Panc1 (cell line): ENCODE results near the gene HELZ. TPM values are rescaled to one million over a fixed set of nuclear protein-coding genes. Genes with fewer than 3 reads are reported as not detected.
"Not testable (repeated sequence)": the region's sequence is repeated elsewhere in the genome, so short reads cannot be mapped to it uniquely, and the experiment has no call there.

Experiments used
- ATAC-seq: fragments of 200-7000 bp; cut with Tn5 transposase; 2 replicates; pipeline ENCODE4 v1.9.1; 2020; ENCODE audit warnings: mild to moderate bottlenecking, moderate library complexity
- BruUV-seq: library from RNA; stranded (reverse); fragments of 400-500 nt; replicated peaks from 2 replicates; lab custom pipeline; 2021; lab: Mats Ljungman, UMichigan
- CTCF ChIA-PET: fragments of 300-600 bp; sonication (Branson Sonifier 250); formaldehyde crosslinking; loops from one replicate; lab custom pipeline; 2022; ENCODE audit warnings: antibody characterized with exemption; lab: Charles Lee
- POLR2A ChIA-PET: fragments of 300-600 bp; sonication (Branson Sonifier 250); formaldehyde crosslinking; loops from one replicate; lab custom pipeline; 2022; ENCODE audit warnings: antibody characterized with exemption; lab: Charles Lee
- DNase-seq: peaks from one replicate; pipeline ENCODE4 v3.0.0-alpha.2; 2010; ENCODE audit warnings: low read depth, low spot score
- H3K27ac ChIP-seq: 2 replicates; pipeline ENCODE4 v1.5.1; 2011; ENCODE audit warnings: mild to moderate bottlenecking, low read length, inconsistent platforms
- H3K27me3 ChIP-seq: fragments of 200-500 bp; sonication (Bioruptor generic); 2 replicates; pipeline ENCODE4 v1.6.0; 2014; ENCODE audit warnings: low read length, inconsistent platforms; ENCODE audit not compliant: control insufficient read depth, insufficient read depth
- H3K36me3 ChIP-seq: fragments of 200-500 bp; sonication (Bioruptor generic); 2 replicates; pipeline ENCODE4 v1.5.1; 2014; ENCODE audit warnings: inconsistent platforms, mild to moderate bottlenecking, low read length, moderate library complexity; ENCODE audit not compliant: control insufficient read depth, insufficient read depth
- H3K4me1 ChIP-seq: 2 replicates; pipeline ENCODE4 v1.5.1; 2011; ENCODE audit warnings: inconsistent platforms, mild to moderate bottlenecking, low read length, moderate library complexity; ENCODE audit not compliant: control insufficient read depth, insufficient read depth
- H3K4me3 ChIP-seq, 2 experiments: 2 replicates each; pipeline ENCODE4 v1.5.1; 2011 to 2012; ENCODE audit warnings: low read depth in 2 of 2, low read length in 2 of 2, mild to moderate bottlenecking in 2 of 2, inconsistent platforms in 1 of 2, moderate library complexity in 1 of 2
- H3K9me3 ChIP-seq: fragments of 200-500 bp; sonication (Bioruptor generic); 2 replicates; pipeline ENCODE4 v1.5.1; 2014; ENCODE audit warnings: low read depth, mild to moderate bottlenecking, inconsistent platforms, low read length, moderate library complexity; ENCODE audit not compliant: control insufficient read depth, insufficient read depth
- POLR2AphosphoS5 ChIP-seq: IDR thresholded peaks from 2 replicates; pipeline ENCODE4 v1.6.1; 2012; ENCODE audit warnings: mild to moderate bottlenecking, low read depth, low read length, moderate library complexity
- SIN3A ChIP-seq: IDR thresholded peaks from 2 replicates; pipeline ENCODE4 v1.6.1; 2012; ENCODE audit warnings: low read depth, mild to moderate bottlenecking, low read length, moderate library complexity, borderline replicate concordance; ENCODE audit not compliant: insufficient read depth
- TCF7L2 ChIP-seq: IDR thresholded peaks from 2 replicates; pipeline ENCODE4 v1.6.1; 2011; ENCODE audit warnings: mild to moderate bottlenecking, low read depth, low read length, inconsistent platforms
- in situ Hi-C: cut with HindIII; loops from 2 replicates; pipeline ENCODE4 v1.10.0; 2016; ENCODE audit warnings: low sequenced_read_pairs, low pct_unique_long_range_greater_than_20kb
- intact Hi-C: fragments of 100-400 bp; cut with micrococcal nuclease; formaldehyde crosslinking; loops from one replicate; pipeline ENCODE4 v1.10.0; 2022; ENCODE audit not compliant: unreplicated experiment
- total RNA-seq: library from RNA; stranded (reverse); gene quantifications from one replicate; pipeline ENCODE4 v1.2.1, GENCODE V29; 2021; ENCODE audit not compliant: unreplicated experiment
- TF ChIP-seq, protein P1 (sequence below), 2 experiments: IDR thresholded peaks; 2 replicates each; pipeline ENCODE4 v1.6.1; 2011 to 2012; ENCODE audit warnings: low read depth in 2 of 2, control low read depth in 1 of 2, low read length in 1 of 2, mild to moderate bottlenecking in 1 of 2, moderate library complexity in 1 of 2; ENCODE audit not compliant: insufficient read depth in 1 of 2
- TF ChIP-seq, protein P2 (sequence below): fragments of 450-650 bp; IDR thresholded peaks from 2 replicates; pipeline ENCODE4 v1.5.1; 2017; ENCODE audit warnings: mild to moderate bottlenecking

Gene HELZ
- total RNA-seq, 1 experiment from 2014 or later = 15.0 TPM

DNA sequence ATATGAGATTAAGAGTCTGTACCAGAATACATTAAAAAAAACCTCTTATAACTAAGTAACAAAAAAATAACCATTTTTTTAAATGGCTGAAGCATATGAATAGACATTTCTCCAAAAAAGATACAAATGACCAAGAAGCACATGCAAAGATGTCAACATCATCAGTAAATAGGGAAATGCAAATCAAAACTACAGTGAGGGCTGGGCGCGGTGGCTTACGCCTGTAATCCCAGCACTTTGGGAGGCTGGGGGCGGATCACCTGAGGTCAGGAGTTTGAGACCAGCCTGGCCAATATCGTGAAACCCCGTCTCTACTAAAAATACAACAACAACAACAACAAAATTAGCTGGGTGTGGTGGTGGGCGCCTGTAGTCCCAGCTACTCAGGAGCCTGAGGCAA, 140.4 kb downstream of the HELZ start:
- ATAC-seq, DNase-seq, in situ Hi-C loops, CTCF ChIA-PET, intact Hi-C loops, H3K27ac ChIP-seq, POLR2A ChIA-PET, H3K27me3 ChIP-seq, H3K4me3 ChIP-seq, H3K36me3 ChIP-seq, BruUV-seq, H3K4me1 ChIP-seq, H3K9me3 ChIP-seq: not testable (repeated sequence)

DNA sequence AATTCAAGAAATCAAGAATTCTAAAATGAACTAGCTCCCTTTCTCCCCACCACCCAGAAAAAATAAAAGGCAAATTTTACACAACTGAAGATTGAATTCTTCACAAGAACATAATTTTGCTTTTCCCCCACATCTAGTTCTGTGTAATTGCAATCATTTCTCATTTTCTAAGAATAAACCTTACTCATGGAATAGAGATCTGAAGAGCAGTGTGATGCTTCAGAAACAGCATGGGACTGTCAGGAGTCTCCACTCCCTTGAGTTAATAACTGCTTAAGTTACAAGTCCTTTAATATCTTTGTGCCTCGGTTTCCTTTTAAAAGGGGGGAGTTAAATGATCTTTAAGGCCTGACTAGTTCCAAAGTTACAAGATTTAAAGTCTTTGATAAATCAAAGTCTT, 147.0 kb downstream of the HELZ start:
- no peak overlapping the region for H3K4me3 ChIP-seq
- no peak for DNase-seq
- no peaks in the 10 kb centered on the region for H3K9me3 ChIP-seq
- no TSS peak for BruUV-seq
- TF ChIP-seq, protein P1, sequence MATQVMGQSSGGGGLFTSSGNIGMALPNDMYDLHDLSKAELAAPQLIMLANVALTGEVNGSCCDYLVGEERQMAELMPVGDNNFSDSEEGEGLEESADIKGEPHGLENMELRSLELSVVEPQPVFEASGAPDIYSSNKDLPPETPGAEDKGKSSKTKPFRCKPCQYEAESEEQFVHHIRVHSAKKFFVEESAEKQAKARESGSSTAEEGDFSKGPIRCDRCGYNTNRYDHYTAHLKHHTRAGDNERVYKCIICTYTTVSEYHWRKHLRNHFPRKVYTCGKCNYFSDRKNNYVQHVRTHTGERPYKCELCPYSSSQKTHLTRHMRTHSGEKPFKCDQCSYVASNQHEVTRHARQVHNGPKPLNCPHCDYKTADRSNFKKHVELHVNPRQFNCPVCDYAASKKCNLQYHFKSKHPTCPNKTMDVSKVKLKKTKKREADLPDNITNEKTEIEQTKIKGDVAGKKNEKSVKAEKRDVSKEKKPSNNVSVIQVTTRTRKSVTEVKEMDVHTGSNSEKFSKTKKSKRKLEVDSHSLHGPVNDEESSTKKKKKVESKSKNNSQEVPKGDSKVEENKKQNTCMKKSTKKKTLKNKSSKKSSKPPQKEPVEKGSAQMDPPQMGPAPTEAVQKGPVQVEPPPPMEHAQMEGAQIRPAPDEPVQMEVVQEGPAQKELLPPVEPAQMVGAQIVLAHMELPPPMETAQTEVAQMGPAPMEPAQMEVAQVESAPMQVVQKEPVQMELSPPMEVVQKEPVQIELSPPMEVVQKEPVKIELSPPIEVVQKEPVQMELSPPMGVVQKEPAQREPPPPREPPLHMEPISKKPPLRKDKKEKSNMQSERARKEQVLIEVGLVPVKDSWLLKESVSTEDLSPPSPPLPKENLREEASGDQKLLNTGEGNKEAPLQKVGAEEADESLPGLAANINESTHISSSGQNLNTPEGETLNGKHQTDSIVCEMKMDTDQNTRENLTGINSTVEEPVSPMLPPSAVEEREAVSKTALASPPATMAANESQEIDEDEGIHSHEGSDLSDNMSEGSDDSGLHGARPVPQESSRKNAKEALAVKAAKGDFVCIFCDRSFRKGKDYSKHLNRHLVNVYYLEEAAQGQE (IDR thresholded peaks at IDR 0.05; ENCODE audit: insufficient read depth in 1 of 2, low read depth in 2 of 2, low read length in 1 of 2) = no peak
- TF ChIP-seq TCF7L2 (no peak), POLR2AphosphoS5 (no peak), SIN3A (no peak)
- TF ChIP-seq, protein P2, sequence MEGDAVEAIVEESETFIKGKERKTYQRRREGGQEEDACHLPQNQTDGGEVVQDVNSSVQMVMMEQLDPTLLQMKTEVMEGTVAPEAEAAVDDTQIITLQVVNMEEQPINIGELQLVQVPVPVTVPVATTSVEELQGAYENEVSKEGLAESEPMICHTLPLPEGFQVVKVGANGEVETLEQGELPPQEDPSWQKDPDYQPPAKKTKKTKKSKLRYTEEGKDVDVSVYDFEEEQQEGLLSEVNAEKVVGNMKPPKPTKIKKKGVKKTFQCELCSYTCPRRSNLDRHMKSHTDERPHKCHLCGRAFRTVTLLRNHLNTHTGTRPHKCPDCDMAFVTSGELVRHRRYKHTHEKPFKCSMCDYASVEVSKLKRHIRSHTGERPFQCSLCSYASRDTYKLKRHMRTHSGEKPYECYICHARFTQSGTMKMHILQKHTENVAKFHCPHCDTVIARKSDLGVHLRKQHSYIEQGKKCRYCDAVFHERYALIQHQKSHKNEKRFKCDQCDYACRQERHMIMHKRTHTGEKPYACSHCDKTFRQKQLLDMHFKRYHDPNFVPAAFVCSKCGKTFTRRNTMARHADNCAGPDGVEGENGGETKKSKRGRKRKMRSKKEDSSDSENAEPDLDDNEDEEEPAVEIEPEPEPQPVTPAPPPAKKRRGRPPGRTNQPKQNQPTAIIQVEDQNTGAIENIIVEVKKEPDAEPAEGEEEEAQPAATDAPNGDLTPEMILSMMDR = no peak
- no peaks in the 10 kb centered on the region for H3K27me3 ChIP-seq
- intact Hi-C loops (no loop called here), in situ Hi-C loops (no loop called here)
- no peaks in the 10 kb centered on the region for H3K36me3 ChIP-seq
- no peak for ATAC-seq
- ChIA-PET POLR2A (no interaction called here), CTCF (no interaction called here)
- no peak overlapping the region for H3K27ac ChIP-seq
- no peaks in the 10 kb centered on the region for H3K4me1 ChIP-seq

DNA sequence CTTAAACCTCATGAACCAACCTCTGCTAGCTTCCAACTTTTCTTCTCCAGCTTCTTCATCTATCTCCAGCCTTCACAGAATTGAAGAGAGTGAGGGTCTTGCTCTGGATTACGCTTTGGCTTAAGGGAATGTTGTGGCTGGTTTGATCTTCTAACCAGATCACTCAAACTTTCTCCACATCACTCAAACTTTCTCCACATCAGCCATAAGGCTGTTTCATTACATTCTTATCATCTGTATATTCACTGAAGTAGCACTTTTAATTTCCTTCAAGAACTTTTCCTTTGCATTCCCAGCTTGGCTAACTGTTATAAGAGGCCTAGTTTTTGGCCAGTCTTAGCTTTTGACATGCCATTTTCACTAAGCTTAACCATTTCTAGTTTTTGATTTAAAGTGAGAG, 148.4 kb downstream of the HELZ start:
- DNase-seq (no peak), ATAC-seq (no peak)
- ChIA-PET CTCF (no interaction called here), POLR2A (no interaction called here)
- no peaks in the 10 kb centered on the region for H3K4me1 ChIP-seq
- no peaks in the 10 kb centered on the region for H3K27me3 ChIP-seq
- no TSS peak for BruUV-seq
- H3K9me3 ChIP-seq = no peaks in the 10 kb centered on the region
- no peak overlapping the region for H3K27ac ChIP-seq
- H3K36me3 ChIP-seq = no peaks in the 10 kb centered on the region
- intact Hi-C loops (no loop called here), in situ Hi-C loops (no loop called here)
- no peak overlapping the region for H3K4me3 ChIP-seq
- TF ChIP-seq, protein P2 = no peak
- TF ChIP-seq TCF7L2 (no peak), POLR2AphosphoS5 (no peak), SIN3A (no peak)
- TF ChIP-seq, protein P1 (IDR thresholded peaks at IDR 0.05; ENCODE audit: insufficient read depth in 1 of 2, low read depth in 2 of 2, low read length in 1 of 2) = no peak
